Lower lobe of right lung (tissue), 2 donors: ENCODE data around the gene PTPRD. TPM values are rescaled to one million over a fixed set of nuclear protein-coding genes. Genes with fewer than 3 reads are reported as not detected.

Source experiments
- ATAC-seq, 2 donors: fragments of 200-7000 bp; cut with Tn5 transposase; one replicate each; pipeline ENCODE4 v1.9.1; 2020 to 2022; ENCODE audit warnings: mild to moderate bottlenecking in 2 of 2, moderate library complexity in 2 of 2
- DNase-seq: peaks from one replicate; pipeline ENCODE4 v3.0.0-alpha.2; 2020
- H3K27ac ChIP-seq: fragments of 200-600 bp; one replicate; pipeline ENCODE4 v1.8.0; 2022
- H3K27me3 ChIP-seq: fragments of 200-600 bp; one replicate; pipeline ENCODE4 v1.8.0; 2022; ENCODE audit warnings: low read depth
- H3K36me3 ChIP-seq: fragments of 200-600 bp; one replicate; pipeline ENCODE4 v1.8.0; 2022; ENCODE audit warnings: mild to moderate bottlenecking
- H3K4me1 ChIP-seq: fragments of 200-600 bp; one replicate; pipeline ENCODE4 v1.8.0; 2022
- H3K4me3 ChIP-seq: fragments of 200-600 bp; one replicate; pipeline ENCODE4 v1.8.0; 2022; ENCODE audit warnings: mild to moderate bottlenecking
- H3K9me3 ChIP-seq: fragments of 200-600 bp; one replicate; pipeline ENCODE4 v1.8.0; 2022
- intact Hi-C: fragments of 100-400 bp; cut with DNase I; formaldehyde crosslinking; loops from one replicate; pipeline ENCODE4 v1.11.0; 2022
- total RNA-seq: library from RNA; stranded (reverse); fragmentation: NEBNext Ultra II Directional; extraction: Animal tissue kit (Norgen Biotek cat#: 25700); gene quantifications from one replicate; pipeline ENCODE4 v1.2.1, GENCODE V29; 2021
- TF ChIP-seq, protein P1 (sequence below): fragments of 200-600 bp; IDR thresholded peaks from one replicate; pipeline ENCODE4 v1.8.0; 2022; ENCODE audit warnings: antibody characterized with exemption, mild to moderate bottlenecking
- donor health status: DM: no; HTN: yes; CAD: no; lungs with severe emphysema.

Gene PTPRD
- total RNA-seq, 1 donor from 2014 or later: 17.2 TPM

DNA sequence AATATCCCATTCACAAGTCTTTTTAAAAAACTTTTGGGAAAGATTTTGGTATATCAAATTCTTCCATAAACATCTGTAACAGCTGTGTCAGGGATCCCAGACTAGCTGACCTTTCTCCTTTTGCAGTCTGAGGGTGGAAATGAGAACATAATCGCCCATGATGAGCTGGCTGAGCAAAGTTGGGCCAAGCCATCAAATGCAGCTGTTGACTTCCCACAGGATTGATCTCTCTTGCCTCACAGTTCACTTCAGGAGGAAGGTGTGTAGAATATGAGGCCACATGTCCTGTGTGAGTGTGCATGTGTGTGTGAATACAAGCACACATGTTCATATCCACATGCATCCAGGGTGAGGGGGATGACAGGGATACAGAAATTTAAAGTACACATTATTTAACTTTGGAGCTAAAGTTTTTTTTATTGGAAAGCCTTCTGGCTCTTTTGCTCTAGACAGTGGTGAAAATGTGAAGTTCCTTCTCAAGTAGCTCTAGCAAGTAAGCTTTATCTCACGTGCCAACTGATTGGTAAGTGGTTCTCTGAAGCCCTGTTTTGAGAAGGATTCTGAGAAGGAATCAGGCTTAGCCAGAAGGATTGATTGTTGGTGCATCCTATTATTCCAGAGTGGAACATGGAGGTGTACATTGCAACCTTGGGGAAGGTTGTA, 2344.5 kb downstream of the PTPRD start:
- Histone ChIP-seq H3K9me3 (no peaks in the 10 kb centered on the region), H3K36me3 (no peaks in the 10 kb centered on the region), H3K27me3 (no peaks in the 10 kb centered on the region), H3K4me3 (no peak overlapping the region), H3K27ac (no peak overlapping the region), H3K4me1 (peaks cover 4% of the 10 kb centered on the region)
- DNase-seq (no peak), ATAC-seq (peak in 1 of 2 donors; percentile 43)
- intact Hi-C loops: no loop called here
- TF ChIP-seq, protein P1, sequence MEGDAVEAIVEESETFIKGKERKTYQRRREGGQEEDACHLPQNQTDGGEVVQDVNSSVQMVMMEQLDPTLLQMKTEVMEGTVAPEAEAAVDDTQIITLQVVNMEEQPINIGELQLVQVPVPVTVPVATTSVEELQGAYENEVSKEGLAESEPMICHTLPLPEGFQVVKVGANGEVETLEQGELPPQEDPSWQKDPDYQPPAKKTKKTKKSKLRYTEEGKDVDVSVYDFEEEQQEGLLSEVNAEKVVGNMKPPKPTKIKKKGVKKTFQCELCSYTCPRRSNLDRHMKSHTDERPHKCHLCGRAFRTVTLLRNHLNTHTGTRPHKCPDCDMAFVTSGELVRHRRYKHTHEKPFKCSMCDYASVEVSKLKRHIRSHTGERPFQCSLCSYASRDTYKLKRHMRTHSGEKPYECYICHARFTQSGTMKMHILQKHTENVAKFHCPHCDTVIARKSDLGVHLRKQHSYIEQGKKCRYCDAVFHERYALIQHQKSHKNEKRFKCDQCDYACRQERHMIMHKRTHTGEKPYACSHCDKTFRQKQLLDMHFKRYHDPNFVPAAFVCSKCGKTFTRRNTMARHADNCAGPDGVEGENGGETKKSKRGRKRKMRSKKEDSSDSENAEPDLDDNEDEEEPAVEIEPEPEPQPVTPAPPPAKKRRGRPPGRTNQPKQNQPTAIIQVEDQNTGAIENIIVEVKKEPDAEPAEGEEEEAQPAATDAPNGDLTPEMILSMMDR: no peak

DNA sequence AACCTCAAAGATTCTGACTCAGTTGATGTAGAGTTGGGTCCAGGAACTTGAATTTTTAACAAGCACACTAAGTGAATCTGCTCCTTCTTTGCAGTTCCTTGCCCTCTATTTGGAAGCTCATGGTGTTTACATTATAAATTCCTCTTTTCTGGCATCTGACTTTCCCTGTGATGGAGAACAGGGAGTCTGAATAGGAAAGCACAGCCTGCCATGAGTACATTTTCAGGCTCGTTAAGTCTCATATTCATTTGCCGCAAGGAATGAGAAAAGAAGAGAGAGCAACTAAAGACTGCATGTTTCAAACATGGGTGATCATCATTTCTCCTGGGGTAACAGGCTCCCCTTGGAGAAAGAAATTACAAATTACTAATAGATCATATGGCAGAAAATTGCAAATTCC, 2345.2 kb downstream of the PTPRD start:
- H3K4me1 ChIP-seq: peaks cover 4% of the 10 kb centered on the region
- no peak for DNase-seq
- no peak for ATAC-seq
- H3K36me3 ChIP-seq: no peaks in the 10 kb centered on the region
- intact Hi-C loops: no loop called here
- no peaks in the 10 kb centered on the region for H3K9me3 ChIP-seq
- TF ChIP-seq, protein P1: no peak
- H3K27me3 ChIP-seq: no peaks in the 10 kb centered on the region
- H3K27ac ChIP-seq: no peak overlapping the region
- H3K4me3 ChIP-seq: no peak overlapping the region

DNA sequence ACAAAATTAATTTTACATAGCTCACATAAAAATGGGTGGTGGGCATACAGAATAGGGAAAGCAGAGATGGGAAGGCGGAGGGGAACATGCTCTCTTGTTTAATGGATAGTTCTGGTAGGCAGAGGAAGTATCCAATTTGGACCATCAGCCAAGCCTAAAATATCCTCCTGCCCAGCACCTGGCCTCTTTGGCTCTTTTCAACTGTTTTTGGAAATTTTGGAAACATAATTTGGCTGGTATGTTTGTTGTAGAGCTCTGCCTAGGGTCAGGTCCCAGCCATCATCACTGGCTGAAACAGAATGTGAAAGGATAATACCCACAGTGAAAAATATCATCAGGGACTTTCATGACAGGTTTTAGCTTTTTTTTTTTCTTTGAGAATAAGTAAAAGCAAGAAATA, 2345.9 kb downstream of the PTPRD start:
- DNase-seq: no peak
- no peak for ATAC-seq
- Histone ChIP-seq H3K27me3 (no peaks in the 10 kb centered on the region), H3K9me3 (no peaks in the 10 kb centered on the region), H3K4me3 (no peak overlapping the region), H3K4me1 (peaks cover 4% of the 10 kb centered on the region), H3K27ac (no peak overlapping the region), H3K36me3 (no peaks in the 10 kb centered on the region)
- intact Hi-C loops: no loop called here
- TF ChIP-seq, protein P1: no peak

DNA sequence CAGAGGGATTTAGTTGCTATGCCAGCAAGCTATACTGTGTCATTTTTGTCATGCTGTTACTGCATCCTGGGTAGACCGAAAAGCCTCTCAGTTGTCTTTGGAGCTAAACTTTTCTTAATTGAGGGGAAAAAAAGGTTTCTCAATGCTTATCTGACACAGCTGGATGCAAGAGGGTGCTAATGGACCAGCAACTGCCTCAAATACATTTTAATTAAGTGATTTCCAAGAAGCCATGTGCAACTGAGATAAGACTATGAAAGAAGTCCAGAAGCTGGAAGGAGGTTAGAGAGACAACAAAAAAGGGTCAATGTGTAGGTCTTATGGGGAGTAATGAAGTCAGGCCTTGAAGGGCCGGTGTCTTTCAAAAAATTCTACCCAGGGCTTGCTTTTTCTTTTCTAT, 2347.5 kb downstream of the PTPRD start:
- no peaks in the 10 kb centered on the region for H3K36me3 ChIP-seq
- TF ChIP-seq, protein P1: no peak
- no peak overlapping the region for H3K27ac ChIP-seq
- DNase-seq (no peak), ATAC-seq (no peak)
- no peaks in the 10 kb centered on the region for H3K9me3 ChIP-seq
- intact Hi-C loops: no loop called here
- H3K27me3 ChIP-seq: no peaks in the 10 kb centered on the region
- H3K4me3 ChIP-seq: no peak overlapping the region
- peaks cover 4% of the 10 kb centered on the region for H3K4me1 ChIP-seq
